Heart left ventricle (tissue), 16 donors: Measurements from ENCODE around the gene ZBTB24. TPM values are rescaled to one million over a fixed set of nuclear protein-coding genes. Genes with fewer than 3 reads are reported as not detected.

Experiments
- ATAC-seq, 4 donors: fragments of 200-7000 bp; cut with Tn5 transposase; one replicate each; pipeline ENCODE4 v1.9.1; 2020 to 2022; ENCODE audit warnings: moderate library complexity in 4 of 4, mild to moderate bottlenecking in 3 of 4, moderate number of reproducible peaks in 1 of 4
- DNase-seq, 5 donors: peaks; one replicate each; pipeline ENCODE4 v3.0.0-alpha.2; 2020
- H3K27ac ChIP-seq, 12 donors: fragments of 200-600 bp; sonication (generic) in 4 of 12; one replicate each; pipeline versions ENCODE4 v1.5.0 to v1.8.0; 2016 to 2022; ENCODE audit warnings: mild to moderate bottlenecking in 2 of 12
- H3K27me3 ChIP-seq, 9 donors: fragments of 200-600 bp; sonication (generic) in 2 of 9; one replicate each; pipeline versions ENCODE4 v1.5.1 to v1.8.0; 2016 to 2022; ENCODE audit warnings: mild to moderate bottlenecking in 3 of 9
- H3K36me3 ChIP-seq, 9 donors: fragments of 200-600 bp; sonication (generic) in 2 of 9; one replicate each; pipeline versions ENCODE4 v1.5.0 to v1.8.0; 2018 to 2022; ENCODE audit warnings: mild to moderate bottlenecking in 2 of 9
- H3K4me1 ChIP-seq, 12 donors: fragments of 200-600 bp; sonication (generic) in 4 of 12; one replicate each; pipeline versions ENCODE4 v1.5.0 to v1.8.0; 2016 to 2022; ENCODE audit warnings: mild to moderate bottlenecking in 3 of 12
- H3K4me3 ChIP-seq, 12 donors: fragments of 200-600 bp; sonication (generic) in 4 of 12; one replicate each; pipeline versions ENCODE4 v1.5.0 to v1.8.0; 2017 to 2022; ENCODE audit warnings: mild to moderate bottlenecking in 9 of 12, moderate library complexity in 4 of 12
- H3K9me3 ChIP-seq, 12 donors: fragments of 200-600 bp; sonication (generic) in 4 of 12; one replicate each; pipeline versions ENCODE4 v1.5.0 to v1.8.0; 2016 to 2022; ENCODE audit warnings: mild to moderate bottlenecking in 1 of 12
- CTCF ChIP-seq, 12 donors: fragments of 200-600 bp; sonication (generic) in 4 of 12; IDR thresholded peaks; one replicate each; pipeline versions ENCODE4 v1.5.0 to v1.8.0; 2018 to 2022; ENCODE audit warnings: antibody characterized with exemption in 12 of 12, mild to moderate bottlenecking in 5 of 12
- POLR2A ChIP-seq, 2 donors: fragments of 450-650 bp; IDR thresholded peaks; one replicate each; pipeline ENCODE4 v1.6.1; 2017; ENCODE audit warnings: antibody characterized with exemption in 2 of 2, mild to moderate bottlenecking in 2 of 2, moderate library complexity in 2 of 2
- WGBS, 4 donors: extraction: QIAGEN DNeasy Blood & Tissue Kit in 2 of 4; methylation state at CpG; one replicate each; pipeline versions ENCODE4 v1.1.5 to v1.1.7; 2013 to 2018; 5-methylcytosine and 5-hydroxymethylcytosine counted together
- intact Hi-C, 10 donors: fragments of 100-400 bp; cut with DNase I; formaldehyde crosslinking; loops; one replicate each; pipeline versions ENCODE4 v1.11.1 to v1.14.2; 2022
- polyA plus RNA-seq, 2 donors: library from polyadenylated mRNA; stranded (reverse); fragments of 200-250 nt; gene quantifications; one replicate each; pipeline ENCODE4 v1.2.3, GENCODE V29; 2013
- total RNA-seq, 9 donors: library from RNA; depleted of rRNA in 2 of 9; stranded (reverse); fragments of >200 nt in 2 of 9; fragmentation: NEBNext Ultra II Directional in 3 of 9; extraction: Animal tissue kit (Norgen Biotek cat#: 25700) in 3 of 9; gene quantifications; one replicate each; pipeline versions ENCODE4 v1.1.0 to v1.2.4, GENCODE V29; 2016 to 2023
- donor health status: ischemic (EF 13 %, LVEDD 7.1; RV severe dilation, severe dysfunction).
- donor health status: healthy with polysubstance abuse.
- donor health status: DM: no; HTN: yes; CAD: no.
- donor health status: DM: no; HTN: no; CAD: no.
- donor health status: ischemic (EF 25% LVEDD 6.9; RV normal size, moderate dysfunction).
- donor health status: ischemic (EF 25% LVEDD 5.7; RV mildly dilated, moderate dysfunction).
- donor health status: healthy.
- donor health status: DM: yes; HTN: yes; CAD: no.
- donor health status: ischemic (EF 35%, LVEDD 5.7; RV mildly dilated, moderate dysfunction).
- donor health status: nonischemic (EF 11% LVEDD 7.7; RV severe dilation, severe dysfunction).
- donor health status: DM: yes; HTN: yes; CAD: no.
- donor health status: PGD.
- donor health status: ischemic (EF 29% LVEDD 5.4; RV normal size, mild dysfunction).
- donor health status: nonischemic (EF 23%, LVEDD 6.1; RV moderate dilation, normal function).

The ZBTB24 gene
- total and polyA plus RNA-seq, 11 donors, result 1.9 to 4.8 (median 2.9) TPM

GRCh38 chr6:109417646-109418045 is 65.4 kb downstream of the ZBTB24 start:
- Histone ChIP-seq H3K4me1 (no peaks in the 10 kb centered on the region), H3K4me3 (no peak overlapping the region), H3K9me3 (peaks cover 0 to 9% (median 0%) of the 10 kb centered on the region in 12 donors), H3K36me3 (no peaks in the 10 kb centered on the region), H3K27ac (no peak overlapping the region), H3K27me3 (no peaks in the 10 kb centered on the region)
- ATAC-seq (no peak), DNase-seq (no peak)
- intact Hi-C loops, result no loop called here
- no peak for TF ChIP-seq POLR2A (IDR thresholded peaks at IDR 0.05)
- no peak for TF ChIP-seq CTCF (IDR thresholded peaks at IDR 0.05)
- 94 to 97% (median 95%) methylated on average over 4 of the region's 4 CpGs for WGBS, 4 donors

Other genes starting within 250 kb of the ZBTB24 start
- 100 to 1,000 TPM in 7 of 9 donors, 10 to 100 TPM in 2; 82.0 to 213 (median 119) TPM for gene CD164, start 100.8 kb downstream of the ZBTB24 start, total RNA-seq
- gene CD164, start 100.8 kb downstream of the ZBTB24 start, polyA plus RNA-seq, result 100 to 1,000 TPM in 1 of 2 donors, 10 to 100 TPM in 1; 77.1 to 193 TPM
- 1 to 10 TPM; 1.5 to 6.5 (median 3.4) TPM for gene PPIL6, start 42.6 kb downstream of the ZBTB24 start, total RNA-seq
- 1 to 10 TPM in 1 of 2 donors, under 1 TPM in 1; 0.42 to 4.1 TPM for gene PPIL6, start 42.6 kb downstream of the ZBTB24 start, polyA plus RNA-seq
- 1 to 10 TPM; 2.0 to 7.1 (median 4.1) TPM for gene SMPD2, start 42.5 kb downstream of the ZBTB24 start, total RNA-seq
- gene SMPD2, start 42.5 kb downstream of the ZBTB24 start, polyA plus RNA-seq, result 1 to 10 TPM; 4.2 to 9.6 TPM
- 10 to 100 TPM in 2 of 9 donors, 1 to 10 TPM in 7; 4.5 to 21.9 (median 5.5) TPM for gene MICAL1, start 27.4 kb downstream of the ZBTB24 start, total RNA-seq
- 10 to 100 TPM in 1 of 2 donors, 1 to 10 TPM in 1; 8.4 to 10.2 TPM for gene MICAL1, start 27.4 kb downstream of the ZBTB24 start, polyA plus RNA-seq
- 10 to 100 TPM in 5 of 9 donors, 1 to 10 TPM in 4; 7.7 to 17.0 (median 10.6) TPM for gene AK9, start 208.0 kb upstream of the ZBTB24 start, total RNA-seq
- gene AK9, start 208.0 kb upstream of the ZBTB24 start, polyA plus RNA-seq, result 1 to 10 TPM; 6.6 to 6.9 TPM
- gene FIG4, start 208.1 kb upstream of the ZBTB24 start, total RNA-seq, result 10 to 100 TPM in 6 of 9 donors, 1 to 10 TPM in 3; 6.9 to 17.2 (median 10.4) TPM
- 1 to 10 TPM; 4.8 to 9.3 TPM for gene FIG4, start 208.1 kb upstream of the ZBTB24 start, polyA plus RNA-seq